DOHH2 (cell line): ENCODE results near the gene GDF7.

ENCODE experiments used
- EZH2phosphoT487 ChIP-seq: fragments of 200-600 bp; sonication (generic); IDR thresholded peaks from 2 replicates; pipeline ENCODE4 v1.6.1; 2017; ENCODE audit warnings: borderline replicate concordance, mild to moderate bottlenecking, antibody characterized with exemption, low read length, moderate library complexity, mixed read lengths
- TF ChIP-seq, protein P1 (sequence below): fragments of 200-600 bp; sonication (generic); IDR thresholded peaks from one replicate; pipeline ENCODE4 v1.5.1; 2014; ENCODE audit warnings: antibody characterized with exemption, mild to moderate bottlenecking, low read depth, low read length; ENCODE audit not compliant: poor library complexity, severe bottlenecking

DNA sequence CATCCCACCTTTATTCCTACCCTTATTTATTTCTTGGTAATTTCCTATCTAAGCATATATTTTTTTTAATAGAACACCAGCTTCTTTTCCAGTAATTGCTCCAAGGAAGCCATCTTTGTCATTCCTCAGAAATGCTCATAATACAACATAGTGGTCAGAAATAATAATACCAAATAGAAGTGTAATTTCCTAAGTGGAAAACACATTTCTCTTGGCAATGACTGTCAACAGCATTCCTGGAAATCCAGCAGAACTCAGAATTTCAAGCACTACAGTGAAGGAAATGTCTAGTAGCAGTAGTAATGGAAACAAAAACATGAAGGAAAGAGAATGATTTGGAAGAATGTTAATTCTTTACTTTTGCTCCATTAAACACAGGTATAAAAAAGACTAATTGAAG is 56.6 kb downstream of the GDF7 start:
- TF ChIP-seq, protein P1, sequence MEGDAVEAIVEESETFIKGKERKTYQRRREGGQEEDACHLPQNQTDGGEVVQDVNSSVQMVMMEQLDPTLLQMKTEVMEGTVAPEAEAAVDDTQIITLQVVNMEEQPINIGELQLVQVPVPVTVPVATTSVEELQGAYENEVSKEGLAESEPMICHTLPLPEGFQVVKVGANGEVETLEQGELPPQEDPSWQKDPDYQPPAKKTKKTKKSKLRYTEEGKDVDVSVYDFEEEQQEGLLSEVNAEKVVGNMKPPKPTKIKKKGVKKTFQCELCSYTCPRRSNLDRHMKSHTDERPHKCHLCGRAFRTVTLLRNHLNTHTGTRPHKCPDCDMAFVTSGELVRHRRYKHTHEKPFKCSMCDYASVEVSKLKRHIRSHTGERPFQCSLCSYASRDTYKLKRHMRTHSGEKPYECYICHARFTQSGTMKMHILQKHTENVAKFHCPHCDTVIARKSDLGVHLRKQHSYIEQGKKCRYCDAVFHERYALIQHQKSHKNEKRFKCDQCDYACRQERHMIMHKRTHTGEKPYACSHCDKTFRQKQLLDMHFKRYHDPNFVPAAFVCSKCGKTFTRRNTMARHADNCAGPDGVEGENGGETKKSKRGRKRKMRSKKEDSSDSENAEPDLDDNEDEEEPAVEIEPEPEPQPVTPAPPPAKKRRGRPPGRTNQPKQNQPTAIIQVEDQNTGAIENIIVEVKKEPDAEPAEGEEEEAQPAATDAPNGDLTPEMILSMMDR: no peak
- no peak for TF ChIP-seq EZH2phosphoT487
